CD14-positive monocyte (primary cell): ENCODE measurements around the gene PPP4R1. TPM values are rescaled to one million over a fixed set of nuclear protein-coding genes. Genes with fewer than 3 reads are reported as not detected.

Source experiments
- DNase-seq, 3 donors: peaks; one replicate each; pipeline ENCODE4 v3.0.0-alpha.2; 2011 to 2022
- H2AFZ ChIP-seq: 2 replicates; pipeline ENCODE4 v1.6.0; 2012; ENCODE audit warnings: mild to moderate bottlenecking, low read depth, low read length, inconsistent platforms; ENCODE audit not compliant: insufficient read depth, poor library complexity, severe bottlenecking
- H3K27ac ChIP-seq, 2 donors: 1 replicate in 1 of 2; 2 replicates in 1 of 2; pipeline ENCODE4 v1.5.1; 2012 to 2013; ENCODE audit warnings: low read length in 2 of 2, control low read depth in 1 of 2, inconsistent platforms in 1 of 2, low read depth in 1 of 2, mild to moderate bottlenecking in 1 of 2
- H3K27me3 ChIP-seq, 2 donors: one replicate each; pipeline versions ENCODE4 v1.6.0 to v1.6.1; 2011 to 2013; ENCODE audit warnings: low read length in 2 of 2; ENCODE audit not compliant: control insufficient read depth in 2 of 2, insufficient read depth in 2 of 2
- H3K36me3 ChIP-seq, 2 donors: replicated peaks in 1 of 2; 1 replicate in 1 of 2; 2 replicates in 1 of 2; pipeline versions ENCODE4 v1.5.1 to v1.6.1; 2012 to 2013; ENCODE audit warnings: low read length in 2 of 2, control low read depth in 1 of 2, inconsistent platforms in 1 of 2, mild to moderate bottlenecking in 1 of 2; ENCODE audit not compliant: insufficient read depth in 2 of 2, control insufficient read depth in 1 of 2
- H3K4me1 ChIP-seq, 2 donors: 1 replicate in 1 of 2; 2 replicates in 1 of 2; pipeline versions ENCODE4 v1.5.1 to v1.6.1; 2012 to 2013; ENCODE audit warnings: low read length in 2 of 2, control low read depth in 1 of 2, inconsistent platforms in 1 of 2, mild to moderate bottlenecking in 1 of 2, moderate library complexity in 1 of 2; ENCODE audit not compliant: insufficient read depth in 2 of 2, control insufficient read depth in 1 of 2
- H3K4me2 ChIP-seq: replicated peaks from 2 replicates; pipeline ENCODE3; 2012; ENCODE audit warnings: low read length, moderate library complexity, mild to moderate bottlenecking; ENCODE audit not compliant: poor library complexity, severe bottlenecking; ENCODE audit errors: extremely low read depth
- H3K4me3 ChIP-seq, 3 experiments: fragments of 200-600 bp in 1 of 3; sonication (generic) in 1 of 3; replicated peaks in 1 of 3; 1 replicate in 2 of 3; 2 replicates in 1 of 3; pipeline ENCODE4 v1.5.1; 2011 to 2013; ENCODE audit warnings: low read length in 3 of 3, mild to moderate bottlenecking in 3 of 3, control low read depth in 2 of 3, low read depth in 2 of 3, inconsistent platforms in 1 of 3, moderate library complexity in 1 of 3
- H3K79me2 ChIP-seq: 2 replicates; pipeline ENCODE4 v1.6.0; 2012; ENCODE audit warnings: mild to moderate bottlenecking, control low read depth, inconsistent platforms, low read length, moderate library complexity; ENCODE audit not compliant: insufficient read depth
- H3K9ac ChIP-seq: 2 replicates; pipeline ENCODE4 v1.6.0; 2017; ENCODE audit warnings: low read length, mild to moderate bottlenecking; ENCODE audit not compliant: insufficient read depth, poor library complexity, severe bottlenecking
- H3K9me3 ChIP-seq, 2 donors: replicated peaks in 1 of 2; 1 replicate in 1 of 2; 2 replicates in 1 of 2; pipeline versions ENCODE4 v1.5.1 to v1.6.1; 2012 to 2013; ENCODE audit warnings: low read length in 2 of 2, control low read depth in 1 of 2; ENCODE audit not compliant: control insufficient read depth in 1 of 2, insufficient read depth in 1 of 2
- H4K20me1 ChIP-seq: 2 replicates; pipeline ENCODE4 v1.6.0; 2012; ENCODE audit warnings: mild to moderate bottlenecking, low read length, control low read depth, moderate library complexity; ENCODE audit not compliant: insufficient read depth
- H3K27ac Mint-ChIP-seq, 7 donors: one replicate each; pipeline ENCODE4 v1.8.0; 2020; ENCODE audit warnings: mild to moderate bottlenecking in 7 of 7, mixed read lengths in 7 of 7, moderate library complexity in 6 of 7, inconsistent platforms in 2 of 7
- H3K27me3 Mint-ChIP-seq, 3 donors: one replicate each; pipeline ENCODE4 v1.8.0; 2021 to 2022; ENCODE audit warnings: low read depth in 3 of 3, mild to moderate bottlenecking in 3 of 3, mixed read lengths in 3 of 3, moderate library complexity in 3 of 3, inconsistent platforms in 1 of 3
- H3K36me3 Mint-ChIP-seq, 2 donors: one replicate each; pipeline ENCODE4 v1.8.0; 2020; ENCODE audit warnings: mixed read lengths in 2 of 2, inconsistent platforms in 1 of 2, mild to moderate bottlenecking in 1 of 2
- H3K4me1 Mint-ChIP-seq: one replicate; pipeline ENCODE4 v1.8.0; 2020; ENCODE audit warnings: mild to moderate bottlenecking, mixed read lengths
- H3K4me3 Mint-ChIP-seq, 2 donors: one replicate each; pipeline ENCODE4 v1.8.0; 2020; ENCODE audit warnings: mild to moderate bottlenecking in 2 of 2, mixed read lengths in 2 of 2, moderate library complexity in 1 of 2
- H3K9me3 Mint-ChIP-seq, 7 donors: one replicate each; pipeline ENCODE4 v1.8.0; 2020 to 2022; ENCODE audit warnings: mixed read lengths in 7 of 7, mild to moderate bottlenecking in 6 of 7, moderate library complexity in 6 of 7, inconsistent platforms in 2 of 7
- CTCF ChIP-seq: fragments of 200-600 bp; IDR thresholded peaks from one replicate; pipeline ENCODE4 v1.8.0; 2022; ENCODE audit warnings: antibody characterized with exemption, mild to moderate bottlenecking
- WGBS: methylation state at CpG from one replicate; pipeline ENCODE4 v1.1.5; 2013; ENCODE audit warnings: missing lambda C conversion rate; ENCODE audit not compliant: insufficient coverage; 5-methylcytosine and 5-hydroxymethylcytosine counted together
- intact Hi-C, 2 donors: fragments of 100-400 bp; cut with micrococcal nuclease; formaldehyde crosslinking; loops; one replicate each; pipeline versions ENCODE4 v1.15.0 to v1.15.1; 2023
- polyA plus RNA-seq, 3 donors: library from polyadenylated mRNA; depleted of rRNA in 1 of 3; unstranded in 2 of 3; stranded (reverse) in 1 of 3; fragments of 300-500 nt in 2 of 3; fragments of >200 nt in 1 of 3; fragmentation: Illumina TruSeq in 2 of 3; gene quantifications; 1 replicate in 2 of 3; 2 replicates in 1 of 3; pipeline ENCODE4 v1.2.3, GENCODE V29; 2012 to 2021

Gene PPP4R1
- polyA plus RNA-seq, 3 donors = 22.0 to 45.3 (median 24.6) TPM

- Histone ChIP-seq H3K4me1 (no peaks in the 10 kb centered on the region), H4K20me1 (peaks cover 94% of the 10 kb centered on the region), H3K27me3 (no peaks in the 10 kb centered on the region), H3K4me3 (no peak overlapping the region), H3K27ac (no peak overlapping the region), H3K36me3 (peaks cover 3 to 21% of the 10 kb centered on the region in 2 donors), H3K79me2 (peaks cover 99% of the 10 kb centered on the region), H3K9ac (no peak overlapping the region), H3K9me3 (peaks cover 2 to 6% of the 10 kb centered on the region in 2 donors), H2AFZ (no peak overlapping the region), H3K4me2 (no peak overlapping the region)
- Mint-ChIP-seq H3K27ac (no peak overlapping the region), H3K4me1 (peaks cover 22% of the 10 kb centered on the region), H3K27me3 (no peaks in the 10 kb centered on the region), H3K9me3 (peaks cover 2 to 12% (median 7%) of the 10 kb centered on the region in 7 donors), H3K4me3 (no peak overlapping the region), H3K36me3 (peaks cover 13 to 30% of the 10 kb centered on the region in 2 donors)
- intact Hi-C loops = no loop called here
- TF ChIP-seq CTCF = no peak
- 100% methylated on average over 1 of the region's 3 CpGs for WGBS
- DNase-seq = no peak
Measured at GRCh38 chr18:9606039-9606438, 8.3 kb downstream of the PPP4R1 start.

- Mint-ChIP-seq H3K9me3 (peaks cover 8 to 23% (median 18%) of the 10 kb centered on the region in 7 donors), H3K4me1 (peaks cover 18% of the 10 kb centered on the region), H3K4me3 (no peak overlapping the region), H3K27me3 (no peaks in the 10 kb centered on the region), H3K27ac (peak overlapping the region in 3 of 7 donors; percentile 4 to 38 (median 23)), H3K36me3 (peaks cover 10 to 30% of the 10 kb centered on the region in 2 donors)
- Histone ChIP-seq H3K27ac (no peak overlapping the region), H3K4me1 (no peaks in the 10 kb centered on the region), H3K9ac (no peak overlapping the region), H3K4me2 (no peak overlapping the region), H2AFZ (no peak overlapping the region), H4K20me1 (peaks cover 95% of the 10 kb centered on the region), H3K79me2 (peaks cover 99% of the 10 kb centered on the region), H3K27me3 (no peaks in the 10 kb centered on the region), H3K9me3 (peaks cover 12 to 14% of the 10 kb centered on the region in 2 donors), H3K4me3 (no peak overlapping the region), H3K36me3 (peaks cover 2 to 21% of the 10 kb centered on the region in 2 donors)
- TF ChIP-seq CTCF = no peak
- DNase-seq = no peak
- intact Hi-C loops = no loop called here
- WGBS = 100% methylated on average over 2 of the region's 2 CpGs
Measured at GRCh38 chr18:9604348-9604747, 10.0 kb downstream of the PPP4R1 start.
